ENCODE measurements around the gene DGKE.

The DGKE gene

DNA sequence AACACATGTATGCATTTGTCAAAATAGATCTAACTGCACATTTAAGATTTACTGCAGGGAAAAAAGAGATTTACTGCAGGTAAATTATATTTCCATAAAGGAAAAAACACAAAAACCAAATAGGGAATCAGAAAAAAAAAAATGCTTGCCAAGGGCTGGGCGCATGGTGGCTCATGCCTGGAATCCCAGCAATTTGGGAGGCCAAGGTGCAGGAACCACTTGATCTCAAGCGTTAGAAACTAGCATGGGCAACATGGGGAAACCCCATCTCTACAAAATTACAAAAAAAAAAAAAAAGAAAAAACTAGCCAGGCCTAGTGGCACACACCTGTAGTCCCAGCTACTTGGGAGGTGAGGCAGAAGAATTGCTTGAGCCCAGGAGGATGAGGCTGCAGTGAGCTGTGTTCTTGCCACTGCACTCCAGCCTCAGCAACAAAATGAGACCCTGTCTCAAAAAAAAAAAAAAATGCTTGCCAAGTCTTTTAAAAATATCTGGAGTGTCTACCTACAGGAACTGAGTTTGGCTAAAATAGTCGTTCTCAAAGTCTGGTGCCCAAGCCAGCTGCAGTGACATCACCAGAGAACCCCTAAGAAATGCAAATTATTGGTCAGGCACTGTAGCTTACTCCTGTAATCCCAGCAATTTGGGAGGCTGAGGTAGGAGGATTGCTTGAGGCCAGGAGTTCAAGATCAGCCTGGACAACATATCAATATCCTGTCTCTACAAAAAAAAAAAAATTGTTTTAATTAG, 62.4 kb downstream of the DGKE start:
- DNase-seq (ENCODE audit: low spot score): no peak
- TF ChIP-seq, protein P1, sequence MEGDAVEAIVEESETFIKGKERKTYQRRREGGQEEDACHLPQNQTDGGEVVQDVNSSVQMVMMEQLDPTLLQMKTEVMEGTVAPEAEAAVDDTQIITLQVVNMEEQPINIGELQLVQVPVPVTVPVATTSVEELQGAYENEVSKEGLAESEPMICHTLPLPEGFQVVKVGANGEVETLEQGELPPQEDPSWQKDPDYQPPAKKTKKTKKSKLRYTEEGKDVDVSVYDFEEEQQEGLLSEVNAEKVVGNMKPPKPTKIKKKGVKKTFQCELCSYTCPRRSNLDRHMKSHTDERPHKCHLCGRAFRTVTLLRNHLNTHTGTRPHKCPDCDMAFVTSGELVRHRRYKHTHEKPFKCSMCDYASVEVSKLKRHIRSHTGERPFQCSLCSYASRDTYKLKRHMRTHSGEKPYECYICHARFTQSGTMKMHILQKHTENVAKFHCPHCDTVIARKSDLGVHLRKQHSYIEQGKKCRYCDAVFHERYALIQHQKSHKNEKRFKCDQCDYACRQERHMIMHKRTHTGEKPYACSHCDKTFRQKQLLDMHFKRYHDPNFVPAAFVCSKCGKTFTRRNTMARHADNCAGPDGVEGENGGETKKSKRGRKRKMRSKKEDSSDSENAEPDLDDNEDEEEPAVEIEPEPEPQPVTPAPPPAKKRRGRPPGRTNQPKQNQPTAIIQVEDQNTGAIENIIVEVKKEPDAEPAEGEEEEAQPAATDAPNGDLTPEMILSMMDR (IDR thresholded peaks at IDR 0.05; ENCODE audit: extremely low read depth, missing control alignments): no peak

DNA sequence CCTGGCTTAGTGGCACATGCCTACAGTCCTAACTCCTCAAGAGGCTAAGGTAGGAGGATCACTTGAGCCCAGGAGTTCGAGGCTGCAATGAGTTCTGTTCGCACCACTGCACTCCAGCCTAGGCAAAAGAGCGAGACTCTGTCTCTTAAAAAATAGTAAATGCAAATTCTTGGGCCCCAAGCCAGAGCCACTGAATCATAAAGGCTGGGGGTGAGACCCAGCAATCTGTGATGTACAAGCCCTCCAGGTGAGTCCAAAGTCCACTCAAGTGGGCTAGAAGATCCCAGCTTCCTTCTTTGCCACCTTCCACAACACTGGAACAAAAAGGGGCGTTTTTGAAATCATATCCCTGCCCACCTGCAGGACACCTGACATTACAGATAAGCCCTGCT, 63.0 kb downstream of the DGKE start:
- no peak for DNase-seq (ENCODE audit: low spot score)
- TF ChIP-seq, protein P1 (IDR thresholded peaks at IDR 0.05; ENCODE audit: extremely low read depth, missing control alignments): no peak

DNA sequence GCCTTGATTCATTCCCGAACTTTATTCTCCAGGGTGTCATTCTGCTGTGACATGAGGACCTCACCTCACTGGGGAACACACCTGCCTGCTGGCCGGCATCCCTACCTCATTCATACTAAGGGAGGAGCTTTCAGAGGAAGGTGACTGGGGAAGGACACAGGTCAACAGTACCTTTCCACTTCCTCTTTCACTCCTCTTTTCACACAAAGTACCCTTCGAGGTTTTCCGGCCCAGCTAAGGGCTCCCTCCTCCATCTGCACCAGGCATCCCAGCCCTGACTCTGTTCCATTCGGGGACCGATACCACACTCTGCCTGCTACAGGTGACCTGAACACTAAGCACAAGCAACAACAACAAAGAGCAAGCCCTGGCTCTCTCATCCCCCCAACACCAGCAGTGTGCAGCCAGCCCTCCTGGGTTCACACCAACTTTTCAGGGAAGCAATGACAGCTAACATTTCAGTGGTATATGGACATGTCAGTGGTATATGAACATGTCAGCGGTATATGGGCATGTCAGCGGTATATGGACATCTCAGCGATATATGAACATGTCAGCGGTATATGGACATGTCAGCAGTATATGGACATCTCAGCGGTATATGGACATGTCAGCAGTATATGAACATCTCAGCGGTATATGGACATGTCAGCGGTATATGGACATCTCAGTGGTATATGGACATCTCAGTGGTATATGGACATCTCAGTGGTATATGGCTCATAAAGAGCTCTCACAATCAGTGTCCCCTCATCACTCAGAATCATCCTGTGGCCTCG, 63.9 kb downstream of the DGKE start:
- TF ChIP-seq, protein P1 (IDR thresholded peaks at IDR 0.05; ENCODE audit: extremely low read depth, missing control alignments): no peak
- no peak for DNase-seq (ENCODE audit: low spot score)

DNA sequence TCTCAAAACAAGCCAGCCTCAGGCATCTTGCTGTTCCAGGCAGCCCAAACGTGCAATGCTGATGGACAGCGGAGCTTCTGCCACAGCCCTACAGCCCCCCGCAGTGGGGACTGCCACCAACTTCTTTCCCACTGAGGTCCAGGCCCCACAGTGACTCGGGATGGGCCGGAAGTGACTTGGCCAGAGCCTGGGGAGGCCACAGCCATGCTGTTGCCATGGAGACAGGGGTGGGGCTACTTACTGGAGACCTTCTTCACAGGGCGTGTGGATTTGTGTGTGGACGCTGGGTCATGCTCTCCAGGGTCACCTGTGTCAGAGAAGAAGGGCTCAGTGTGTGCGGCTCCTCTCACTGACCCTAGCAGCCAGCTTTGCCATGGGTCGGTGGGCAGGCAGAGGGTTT, 64.9 kb downstream of the DGKE start:
- TF ChIP-seq, protein P1 (IDR thresholded peaks at IDR 0.05; ENCODE audit: extremely low read depth, missing control alignments): no peak

DNA sequence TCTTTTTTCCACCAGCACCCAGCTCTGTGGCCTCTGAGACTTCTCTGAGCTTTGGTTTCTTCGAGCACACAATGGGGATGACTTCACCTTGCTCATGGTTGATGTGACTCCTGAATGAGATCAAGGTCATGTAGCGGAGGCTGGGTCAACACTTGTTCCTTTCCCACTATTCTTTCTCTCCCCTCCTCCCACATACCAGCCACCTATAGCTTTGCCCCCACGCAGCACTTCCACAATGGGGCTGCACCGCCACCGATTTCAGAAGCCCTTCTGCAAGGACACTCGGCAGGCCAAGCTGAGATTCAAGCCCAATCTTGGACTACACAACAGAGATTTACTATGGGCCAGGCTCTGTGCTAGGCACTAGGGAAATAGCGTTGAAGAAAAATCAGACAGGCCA, 65.5 kb downstream of the DGKE start:
- no peak for DNase-seq (ENCODE audit: low spot score)
- TF ChIP-seq, protein P1 (IDR thresholded peaks at IDR 0.05; ENCODE audit: extremely low read depth, missing control alignments): no peak

More for the DNA sequence above, 64.9 kb downstream of the DGKE start:
- no peak for DNase-seq (ENCODE audit: low spot score)

DNA sequence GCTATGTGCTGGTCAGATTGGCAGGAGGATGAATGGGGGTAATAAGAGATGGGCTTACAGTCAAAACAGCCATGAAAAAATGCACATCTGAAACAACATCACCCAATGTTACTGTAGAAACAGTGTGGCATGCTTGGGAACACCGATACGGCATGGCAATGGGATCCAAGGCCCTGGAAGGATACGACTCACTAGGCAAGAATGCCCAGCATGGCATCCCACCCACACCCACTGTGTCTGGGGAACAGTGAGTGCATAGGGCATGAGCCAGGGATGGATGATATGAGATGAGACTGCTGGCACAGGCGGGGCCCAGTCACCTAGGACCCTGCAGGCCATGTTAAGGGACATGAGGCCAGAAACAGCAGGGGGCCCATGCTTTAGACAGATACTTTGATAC, 68.4 kb downstream of the DGKE start:
- DNase-seq (ENCODE audit: low spot score): no peak
- TF ChIP-seq, protein P1 (IDR thresholded peaks at IDR 0.05; ENCODE audit: extremely low read depth, missing control alignments): no peak

DNA sequence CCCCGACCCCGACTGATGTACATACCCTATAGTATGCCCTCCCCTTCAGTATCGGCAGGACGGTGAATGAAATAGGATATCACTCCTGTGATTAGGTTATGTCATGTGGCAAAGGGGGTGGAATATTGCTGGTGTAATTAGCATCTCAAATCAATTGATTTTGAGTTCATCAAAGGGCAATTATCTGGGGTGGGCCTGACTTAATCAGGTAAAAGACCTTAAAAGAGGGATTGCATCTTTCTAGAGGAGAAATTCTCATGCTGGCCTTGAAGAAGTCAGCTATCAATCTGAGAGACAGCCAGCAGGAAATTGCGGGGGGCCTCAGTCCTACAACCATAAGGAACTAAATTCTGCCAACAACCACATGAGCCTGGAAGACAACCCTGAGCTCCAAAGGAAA, 69.6 kb downstream of the DGKE start:
- no peak for DNase-seq (ENCODE audit: low spot score)
- TF ChIP-seq, protein P1 (IDR thresholded peaks at IDR 0.05; ENCODE audit: extremely low read depth, missing control alignments): no peak
